K562 (cell line): ENCODE measurements around the gene CD46.

Experiments
- CTCF ChIP-seq, 3 experiments: IDR thresholded peaks in 2 of 3; conservative IDR thresholded peaks in 1 of 3; 2 replicates each; pipeline ENCODE4 v1.5.1; 2011 to 2012; ENCODE audit warnings: low read length in 3 of 3, mild to moderate bottlenecking in 3 of 3, control low read depth in 2 of 3, improper control_type of control experiment in 1 of 3, inconsistent platforms in 1 of 3, low read depth in 1 of 3, mixed read lengths in 1 of 3, moderate library complexity in 1 of 3; ENCODE audit not compliant: insufficient read depth in 2 of 3
- KDM1A ChIP-seq, 2 experiments: fragments of 450-650 bp; IDR thresholded peaks; 2 replicates each; pipeline ENCODE4 v1.6.1; 2016; ENCODE audit warnings: mild to moderate bottlenecking in 2 of 2
- KDM4B ChIP-seq, 2 experiments: fragments of 450-650 bp in 1 of 2; sonication (generic) in 1 of 2; IDR thresholded peaks; 2 replicates each; pipeline ENCODE4 v1.6.1; 2016 to 2017; ENCODE audit warnings: borderline replicate concordance in 2 of 2, antibody characterized with exemption in 1 of 2, low read depth in 1 of 2, mild to moderate bottlenecking in 1 of 2
- ZNF511 ChIP-seq: sonication (generic); formaldehyde crosslinking; IDR thresholded peaks from 2 replicates; pipeline ENCODE4 v1.8.0; 2022; ENCODE audit warnings: mild to moderate bottlenecking, missing genetic modification reagents

- TF ChIP-seq KDM1A (IDR thresholded peaks at IDR 0.05) (no peak), CTCF (IDR thresholded peaks at IDR 0.05 in 2 of 3, conservative IDR thresholded peaks at IDR 0.05 in 1 of 3; ENCODE audit: insufficient read depth in 2 of 3, low read depth in 1 of 3, low read length in 3 of 3) (no peak), KDM4B (IDR thresholded peaks at IDR 0.05; ENCODE audit: borderline replicate concordance in 2 of 2, low read depth in 1 of 2) (no peak), ZNF511 (no peak)
Measured at GRCh38 chr1:207763091-207763490, 11.2 kb downstream of the CD46 start.
